Activated CD8-positive, alpha-beta T cell treated with anti-CD3 and anti-CD28 coated beads, Interleukin-2, amount 10 ng/mL, durations not matched to agents 7 days and 5 days (primary cell): ENCODE measurements around the gene CDH5. TPM values are rescaled to one million over a fixed set of nuclear protein-coding genes. Genes with fewer than 3 reads are reported as not detected.

Experiments
- ATAC-seq: fragments of 150-1000 bp; cut with Tn5 transposase; one replicate; pipeline ENCODE4 v1.10.0; 2021; ENCODE audit warnings: moderate library complexity
- CTCF ChIA-PET: fragments of 350-600 bp; sonication (Branson Sonifier 250); formaldehyde crosslinking; loops from one replicate; lab custom pipeline; 2021; ENCODE audit warnings: antibody characterized with exemption; lab: Charles Lee
- POLR2A ChIA-PET: fragments of 350-600 bp; sonication (Branson Sonifier 250); formaldehyde crosslinking; loops from one replicate; lab custom pipeline; 2021; ENCODE audit warnings: antibody characterized with exemption; lab: Charles Lee
- DNase-seq: peaks from one replicate; pipeline ENCODE4 v3.0.0-alpha.2; 2020
- H3K27ac Mint-ChIP-seq: one replicate; pipeline ENCODE4 v1.8.0; 2021; ENCODE audit warnings: mild to moderate bottlenecking, mixed read lengths
- H3K27me3 Mint-ChIP-seq: one replicate; pipeline ENCODE4 v1.8.0; 2021; ENCODE audit warnings: low read depth, mixed read lengths
- H3K36me3 Mint-ChIP-seq: one replicate; pipeline ENCODE4 v1.8.0; 2021; ENCODE audit warnings: low read depth, mixed read lengths
- H3K4me1 Mint-ChIP-seq: one replicate; pipeline ENCODE4 v1.8.0; 2021; ENCODE audit warnings: low read depth, mixed read lengths
- H3K4me3 Mint-ChIP-seq: one replicate; pipeline ENCODE4 v1.8.0; 2021; ENCODE audit warnings: mild to moderate bottlenecking, mixed read lengths
- H3K9me3 Mint-ChIP-seq: one replicate; pipeline ENCODE4 v1.8.0; 2022; ENCODE audit warnings: mixed read lengths; ENCODE audit not compliant: insufficient read depth
- total RNA-seq, 2 experiments: library from RNA; stranded (reverse); gene quantifications; one replicate each; pipeline ENCODE4 v1.2.3, GENCODE V29; 2021

Gene CDH5
- total RNA-seq, 2 experiments from 2014 or later, result not detected

DNA sequence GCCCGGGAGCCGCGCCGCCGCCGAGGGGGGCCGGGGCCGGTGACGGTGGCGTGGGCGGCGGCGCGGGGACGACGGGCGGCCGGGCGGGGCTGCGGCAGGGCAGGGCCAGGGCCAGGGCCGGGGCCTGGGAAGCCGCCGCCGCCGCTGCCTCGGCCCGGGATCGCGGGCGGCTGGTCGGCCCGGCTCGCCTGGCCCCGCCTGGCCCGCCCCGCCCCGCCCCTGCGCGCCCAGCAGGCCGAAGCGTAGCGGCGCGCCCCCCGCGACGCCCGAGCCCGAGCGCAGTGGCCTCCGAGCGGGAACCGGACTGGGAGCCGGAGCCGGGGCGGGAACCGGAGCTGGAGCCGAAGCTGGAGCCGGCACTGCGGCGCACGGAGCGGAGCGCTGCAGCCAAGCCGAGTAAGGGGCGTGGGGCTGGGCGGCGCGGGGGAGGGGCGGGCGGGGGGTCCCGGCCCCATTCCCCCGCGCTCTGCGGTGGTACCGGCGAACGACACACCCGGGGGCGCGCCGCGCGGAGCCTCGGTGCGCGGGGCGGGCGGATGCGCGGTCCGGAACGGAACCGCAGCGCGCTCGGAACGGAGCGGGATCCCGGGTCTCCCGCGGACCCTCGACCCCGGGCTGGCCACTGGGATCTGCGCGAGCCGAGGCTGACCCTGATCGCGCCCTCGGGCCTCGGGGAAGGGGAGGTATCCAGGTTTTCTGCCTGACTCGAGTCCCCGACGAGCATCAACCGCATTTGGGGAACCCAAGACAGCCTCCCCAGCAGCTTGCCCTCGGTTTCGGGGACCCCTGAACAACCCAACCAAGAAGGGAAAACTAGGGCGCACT, 60.8 kb downstream of the CDH5 start, which contains the start of gene BEAN1:
Gene BEAN1 (plus strand): TSS at position 260 of the 825 bp plus-strand sequence. CDS start 10,382 bp downstream, outside the sequence.
- Mint-ChIP-seq H3K36me3 (no peaks in the 10 kb centered on the region), H3K4me1 (no peaks in the 10 kb centered on the region), H3K4me3 (peak within 1 kb of the TSS; percentile 11), H3K27me3 (peaks cover 79% of the 10 kb centered on the region), H3K9me3 (no peaks in the 10 kb centered on the region), H3K27ac (no peak within 1 kb of the TSS)
- ChIA-PET CTCF (no interaction called here), POLR2A (no interaction called here)
- ATAC-seq (peak; percentile 34), DNase-seq (no peak)

DNA sequence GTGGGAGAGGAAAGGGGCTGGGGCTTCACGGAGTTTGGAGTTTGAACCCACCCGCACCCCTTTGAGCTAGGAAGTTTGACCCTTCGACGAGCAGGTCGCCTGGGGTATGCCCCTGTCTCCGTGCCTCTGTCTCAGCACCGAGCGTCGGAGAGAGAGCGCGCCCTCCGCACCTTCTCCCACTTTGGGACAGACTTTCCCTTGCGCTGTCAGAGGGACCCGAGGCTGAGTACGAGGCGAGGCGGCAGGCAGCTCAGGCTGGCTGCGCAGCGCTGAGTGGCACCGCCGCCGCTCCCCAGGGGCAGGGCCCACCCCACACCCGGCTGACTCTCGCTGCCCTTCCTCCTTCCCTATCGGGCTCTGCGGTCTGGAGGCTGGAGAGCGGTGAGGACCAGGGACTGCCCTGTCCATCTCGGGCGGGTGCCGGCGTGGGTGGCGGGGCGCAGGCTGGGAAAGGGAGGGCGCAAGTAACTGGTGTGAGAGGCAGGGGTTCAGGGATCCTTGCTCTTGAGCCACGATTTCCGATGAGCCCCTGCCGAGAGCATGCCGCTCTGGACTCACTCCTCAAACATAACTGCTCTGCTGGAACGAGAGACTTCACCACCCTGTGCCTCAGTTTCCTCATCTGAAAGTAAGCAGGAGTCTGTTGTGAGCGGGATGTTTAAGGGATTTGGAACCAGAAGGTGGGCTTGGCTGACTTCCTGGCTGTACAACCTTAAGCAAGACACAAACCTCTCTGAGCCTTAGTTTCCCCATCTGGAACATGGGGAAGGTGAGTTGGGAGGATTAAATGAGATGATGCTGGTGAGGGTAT, 61.6 kb downstream of the CDH5 start:
- no peak overlapping the region for H3K27ac Mint-ChIP-seq
- no peaks in the 10 kb centered on the region for H3K36me3 Mint-ChIP-seq
- CTCF ChIA-PET, result no interaction called here
- H3K9me3 Mint-ChIP-seq, result no peaks in the 10 kb centered on the region
- POLR2A ChIA-PET, result no interaction called here
- ATAC-seq, result no peak
- DNase-seq, result no peak
- no peaks in the 10 kb centered on the region for H3K4me1 Mint-ChIP-seq
- H3K4me3 Mint-ChIP-seq, result no peak overlapping the region
- H3K27me3 Mint-ChIP-seq, result peaks cover 79% of the 10 kb centered on the region

DNA sequence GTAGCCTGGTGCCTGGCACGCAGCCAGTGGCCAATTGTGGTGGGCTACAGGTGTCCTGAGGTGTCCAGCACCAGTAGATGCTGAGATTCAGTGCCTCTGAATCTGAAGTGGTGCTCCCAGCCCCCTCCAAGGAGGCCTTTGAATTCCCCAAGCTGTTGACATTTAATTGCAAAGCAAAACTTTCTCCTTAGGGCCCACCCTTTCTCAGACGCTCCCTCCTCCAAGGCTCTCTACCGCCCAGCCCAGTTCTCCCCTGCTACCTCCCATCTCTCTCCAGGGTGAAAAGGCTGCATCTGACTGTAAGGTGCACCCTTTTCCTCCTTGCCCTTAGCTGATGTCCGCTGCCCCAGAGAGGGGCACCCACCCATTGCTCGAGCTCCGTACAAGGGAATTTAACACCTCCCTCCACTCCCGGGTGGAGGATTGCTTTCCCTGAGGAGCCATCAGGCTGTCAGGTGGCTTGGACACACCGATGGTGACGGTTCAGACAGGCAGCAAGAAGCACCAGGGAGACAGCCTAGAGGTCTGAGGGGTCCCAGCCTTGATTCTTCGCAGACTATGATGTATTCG, 62.3 kb downstream of the CDH5 start:
- ChIA-PET CTCF (no interaction called here), POLR2A (no interaction called here)
- Mint-ChIP-seq H3K4me3 (no peak overlapping the region), H3K36me3 (no peaks in the 10 kb centered on the region), H3K27me3 (peaks cover 75% of the 10 kb centered on the region), H3K27ac (no peak overlapping the region), H3K9me3 (no peaks in the 10 kb centered on the region), H3K4me1 (no peaks in the 10 kb centered on the region)
- DNase-seq (no peak), ATAC-seq (no peak)

DNA sequence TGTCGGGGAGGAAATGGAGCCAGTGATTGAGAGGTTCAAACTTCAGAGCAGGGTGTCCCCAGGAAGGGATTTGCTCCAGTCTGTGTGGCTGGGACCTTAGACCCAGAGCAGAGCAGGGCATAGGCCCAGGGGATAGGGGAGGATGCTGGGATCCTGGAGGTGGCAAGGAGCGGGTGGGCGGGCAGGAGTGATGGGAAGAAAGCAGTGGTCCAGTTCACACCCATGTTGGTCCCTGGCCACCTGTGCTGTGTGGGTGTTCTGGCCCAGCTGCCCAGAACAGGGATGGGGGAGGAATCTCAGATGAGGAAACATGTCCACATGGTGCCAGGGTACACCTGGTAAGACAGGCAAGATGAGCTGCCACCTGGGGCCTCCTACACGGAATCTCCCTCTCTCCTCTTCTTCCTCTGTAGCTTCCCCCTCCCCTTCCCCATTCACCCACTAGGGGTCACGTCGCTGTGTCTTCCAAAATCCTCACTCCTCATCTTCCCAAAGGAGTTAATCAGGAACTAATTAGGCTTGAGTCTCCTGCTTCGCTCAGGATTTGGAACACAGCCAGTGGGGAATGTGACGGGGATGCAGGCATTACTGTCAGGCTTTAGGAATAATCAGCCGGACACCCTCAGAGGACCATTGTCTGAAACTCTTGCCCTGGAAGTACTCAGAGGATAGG, 62.9 kb downstream of the CDH5 start:
- H3K27ac Mint-ChIP-seq, result no peak overlapping the region
- H3K36me3 Mint-ChIP-seq, result no peaks in the 10 kb centered on the region
- H3K4me1 Mint-ChIP-seq, result no peaks in the 10 kb centered on the region
- no peak overlapping the region for H3K4me3 Mint-ChIP-seq
- no peak for DNase-seq
- peaks cover 68% of the 10 kb centered on the region for H3K27me3 Mint-ChIP-seq
- CTCF ChIA-PET, result no interaction called here
- POLR2A ChIA-PET, result no interaction called here
- no peaks in the 10 kb centered on the region for H3K9me3 Mint-ChIP-seq
- ATAC-seq, result no peak

DNA sequence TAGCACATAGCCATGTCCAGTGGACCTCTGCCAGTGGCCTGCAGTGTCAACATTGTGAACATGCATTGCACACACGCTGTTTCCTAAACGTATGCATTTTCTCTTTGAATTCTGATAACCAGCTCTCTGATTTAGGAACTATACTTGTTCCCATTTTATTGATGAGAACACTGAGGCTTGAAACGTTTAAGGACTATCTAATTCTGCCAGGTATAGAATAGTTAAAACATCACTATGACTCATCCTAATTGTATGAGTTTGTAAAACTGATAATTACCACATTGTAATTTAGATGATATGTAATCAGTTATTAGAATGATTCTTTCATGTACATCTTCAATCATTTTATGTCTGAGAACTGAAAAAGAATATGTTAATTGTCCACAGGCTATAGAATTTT, 63.7 kb downstream of the CDH5 start:
- ChIA-PET POLR2A (no interaction called here), CTCF (no interaction called here)
- Mint-ChIP-seq H3K4me1 (no peaks in the 10 kb centered on the region), H3K27ac (no peak overlapping the region), H3K27me3 (peaks cover 62% of the 10 kb centered on the region), H3K9me3 (no peaks in the 10 kb centered on the region), H3K36me3 (no peaks in the 10 kb centered on the region), H3K4me3 (no peak overlapping the region)
- DNase-seq (no peak), ATAC-seq (no peak)

DNA sequence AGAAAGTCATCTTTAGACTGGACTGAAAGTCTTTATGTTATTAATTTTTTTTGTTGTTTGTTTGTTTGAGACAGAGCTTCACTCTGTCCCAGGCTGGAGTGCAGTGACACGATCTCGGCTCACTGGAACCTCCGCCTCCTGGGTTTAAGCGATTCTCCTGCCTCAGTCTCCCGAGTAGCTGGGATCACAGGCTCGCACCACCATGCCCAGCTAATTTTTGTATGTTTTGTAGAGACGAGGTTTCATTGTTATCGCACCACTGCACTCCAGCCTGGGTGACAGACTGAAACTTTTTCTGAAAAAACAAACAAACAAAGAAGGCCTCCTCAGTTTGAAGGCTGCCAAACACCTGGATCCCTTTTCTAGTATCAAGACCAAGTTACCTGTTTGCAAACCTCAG, 65.3 kb downstream of the CDH5 start:
- H3K4me3 Mint-ChIP-seq, result no peak overlapping the region
- no peak for ATAC-seq
- POLR2A ChIA-PET, result no interaction called here
- H3K36me3 Mint-ChIP-seq, result no peaks in the 10 kb centered on the region
- H3K4me1 Mint-ChIP-seq, result no peaks in the 10 kb centered on the region
- H3K27me3 Mint-ChIP-seq, result peaks cover 50% of the 10 kb centered on the region
- CTCF ChIA-PET, result interaction anchor here (0.6 kb wide), 1 partner anchor 53 kb away, joined by 3 read pairs; no protein-coding TSS in a partner anchor
- H3K9me3 Mint-ChIP-seq, result no peaks in the 10 kb centered on the region
- no peak for DNase-seq
- no peak overlapping the region for H3K27ac Mint-ChIP-seq

DNA sequence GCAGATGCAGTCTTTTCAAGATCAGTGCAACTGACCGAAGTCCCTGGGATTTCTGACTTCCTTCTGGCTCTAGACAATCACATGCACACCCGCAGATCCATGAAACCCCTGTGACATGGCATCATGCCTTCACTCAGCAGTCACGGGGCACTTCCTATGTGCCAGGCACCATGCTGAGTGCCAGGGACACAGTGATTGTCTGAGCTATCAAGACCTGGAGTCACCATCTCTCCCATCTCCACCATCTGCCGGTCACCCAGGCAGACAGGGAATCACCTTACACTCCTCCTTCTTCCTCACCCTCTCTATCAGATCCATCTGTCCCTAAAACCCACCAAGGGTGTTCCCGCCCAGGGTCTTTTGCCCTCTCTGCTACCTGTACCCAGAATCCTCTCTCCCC, 65.9 kb downstream of the CDH5 start:
- no peaks in the 10 kb centered on the region for H3K9me3 Mint-ChIP-seq
- ChIA-PET POLR2A (no interaction called here), CTCF (no interaction called here)
- no peak overlapping the region for H3K4me3 Mint-ChIP-seq
- H3K27me3 Mint-ChIP-seq, result peaks cover 50% of the 10 kb centered on the region
- DNase-seq, result no peak
- no peak for ATAC-seq
- no peak overlapping the region for H3K27ac Mint-ChIP-seq
- H3K4me1 Mint-ChIP-seq, result no peaks in the 10 kb centered on the region
- no peaks in the 10 kb centered on the region for H3K36me3 Mint-ChIP-seq

DNA sequence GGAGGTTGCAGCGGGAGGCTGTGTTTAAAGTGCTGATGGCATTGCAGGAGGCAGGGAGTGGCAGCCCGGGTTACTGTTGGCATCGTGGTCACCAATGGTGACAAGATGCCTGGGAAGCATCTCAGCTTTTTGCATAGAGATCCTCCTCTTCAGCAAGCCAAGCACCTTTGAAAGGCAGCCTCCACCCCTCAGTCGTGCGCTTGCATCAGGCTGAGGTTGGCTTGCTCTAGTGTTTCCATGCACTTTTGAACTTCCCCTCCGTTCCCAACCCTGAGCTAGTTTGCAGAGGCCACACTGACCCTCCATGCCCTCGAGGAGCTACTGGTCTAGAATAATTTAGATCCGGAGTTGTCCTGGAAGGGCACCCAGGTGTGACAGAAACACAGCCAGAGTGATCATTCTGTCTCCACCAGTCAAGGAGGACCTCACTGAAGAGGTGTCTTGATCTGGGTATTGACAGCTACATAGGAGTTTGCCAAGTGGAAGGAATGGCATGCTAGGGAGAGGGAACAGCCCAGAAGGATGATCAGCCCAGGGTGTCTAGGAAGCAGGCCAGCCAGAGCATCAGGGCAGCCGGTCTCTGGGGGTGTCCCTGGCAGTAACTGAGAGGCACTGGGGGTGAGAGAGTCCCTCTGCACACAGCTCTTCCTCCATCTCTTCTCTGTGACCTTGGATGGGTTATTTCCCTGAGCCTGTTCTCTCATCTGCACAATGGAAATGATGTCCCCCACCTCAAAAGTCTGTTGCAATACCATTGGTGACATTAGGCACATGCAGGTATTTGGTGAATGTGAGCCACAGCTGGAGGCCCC, 68.3 kb downstream of the CDH5 start:
- no peak overlapping the region for H3K4me3 Mint-ChIP-seq
- DNase-seq (no peak), ATAC-seq (no peak)
- no peaks in the 10 kb centered on the region for H3K4me1 Mint-ChIP-seq
- H3K27me3 Mint-ChIP-seq, result peaks cover 27% of the 10 kb centered on the region
- ChIA-PET CTCF (no interaction called here), POLR2A (no interaction called here)
- no peaks in the 10 kb centered on the region for H3K36me3 Mint-ChIP-seq
- no peak overlapping the region for H3K27ac Mint-ChIP-seq
- H3K9me3 Mint-ChIP-seq, result no peaks in the 10 kb centered on the region

DNA sequence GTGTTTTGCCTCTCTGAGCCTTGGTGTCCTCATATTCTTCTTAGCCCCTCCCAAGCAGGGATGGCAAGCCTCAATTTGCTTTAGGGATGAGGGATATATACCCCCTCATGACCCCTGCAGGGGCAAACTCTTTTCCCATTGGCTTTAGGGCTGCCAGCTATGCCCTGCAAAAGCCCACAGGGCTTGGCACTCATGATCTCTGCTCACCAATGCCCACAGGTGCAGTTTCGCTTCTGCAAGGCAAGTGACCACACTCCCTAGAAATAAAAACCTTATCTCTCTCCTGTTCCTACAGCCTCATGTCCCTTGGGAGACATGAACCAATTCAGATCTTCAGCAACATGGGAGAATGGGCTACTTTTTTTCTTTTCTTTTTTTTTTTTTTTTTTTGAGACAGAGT, 69.4 kb downstream of the CDH5 start:
- no peaks in the 10 kb centered on the region for H3K36me3 Mint-ChIP-seq
- ATAC-seq (no peak), DNase-seq (no peak)
- no peak overlapping the region for H3K27ac Mint-ChIP-seq
- H3K27me3 Mint-ChIP-seq, result peaks cover 25% of the 10 kb centered on the region
- ChIA-PET CTCF (no interaction called here), POLR2A (no interaction called here)
- no peaks in the 10 kb centered on the region for H3K4me1 Mint-ChIP-seq
- H3K4me3 Mint-ChIP-seq, result no peak overlapping the region
- no peaks in the 10 kb centered on the region for H3K9me3 Mint-ChIP-seq

DNA sequence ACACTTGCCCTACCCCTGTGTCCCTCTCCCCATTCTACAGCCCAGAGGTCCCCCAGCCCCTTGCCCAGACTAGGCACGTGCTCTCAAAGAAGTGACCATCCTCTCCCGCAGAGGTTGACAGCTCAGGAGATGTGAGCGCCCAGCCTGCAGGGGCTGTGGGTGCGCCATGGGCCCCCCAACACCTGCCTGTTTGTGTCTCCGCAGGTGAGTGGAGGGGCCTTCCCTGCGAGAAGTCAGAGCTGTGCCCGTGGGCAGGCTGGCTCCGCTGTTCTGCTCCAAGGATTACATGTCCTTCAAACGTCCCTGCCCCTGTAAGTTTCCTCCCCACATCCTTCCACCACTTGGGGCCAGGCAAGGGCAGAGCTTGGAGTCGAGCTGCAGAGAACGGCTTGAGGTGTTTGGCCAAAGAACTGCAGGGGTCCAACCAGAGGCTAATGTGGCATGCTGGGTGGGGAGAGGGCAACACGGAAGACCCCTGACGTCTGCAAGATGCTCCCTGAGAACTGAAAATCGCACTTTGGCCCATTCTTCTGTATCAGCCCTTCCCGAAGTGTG, 71.0 kb downstream of the CDH5 start:
- Mint-ChIP-seq H3K9me3 (no peaks in the 10 kb centered on the region), H3K27ac (no peak overlapping the region), H3K4me1 (no peaks in the 10 kb centered on the region), H3K27me3 (peaks cover 16% of the 10 kb centered on the region), H3K4me3 (no peak overlapping the region), H3K36me3 (no peaks in the 10 kb centered on the region)
- ATAC-seq, result no peak
- DNase-seq, result no peak
- ChIA-PET CTCF (interaction anchor here (1.0 kb wide), 1 partner anchor 171 kb away, joined by 3 read pairs; no protein-coding TSS in a partner anchor), POLR2A (no interaction called here)

DNA sequence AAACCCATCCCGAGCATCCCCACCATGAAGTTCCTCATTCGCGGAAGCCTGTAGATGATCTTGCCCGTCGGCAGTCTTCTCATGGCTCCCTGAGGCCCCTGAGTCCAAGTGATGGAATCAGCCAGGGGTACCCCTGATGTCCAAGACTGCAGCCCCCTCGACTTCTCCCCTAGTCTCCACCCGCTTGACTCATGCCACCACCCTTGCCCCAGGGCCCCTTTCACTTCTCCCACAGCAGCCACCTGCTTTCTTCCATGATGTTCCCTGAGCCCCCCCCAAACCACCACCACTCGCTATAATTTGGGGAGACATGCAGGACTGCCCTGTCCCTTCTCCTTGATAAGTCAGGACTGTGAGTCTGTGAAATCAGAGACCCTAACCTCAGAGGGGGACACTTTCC, 72.0 kb downstream of the CDH5 start:
- POLR2A ChIA-PET, result no interaction called here
- Mint-ChIP-seq H3K4me1 (no peaks in the 10 kb centered on the region), H3K4me3 (no peak overlapping the region), H3K36me3 (no peaks in the 10 kb centered on the region), H3K9me3 (no peaks in the 10 kb centered on the region), H3K27me3 (peaks cover 11% of the 10 kb centered on the region), H3K27ac (no peak overlapping the region)
- CTCF ChIA-PET, result interaction anchor here (1.0 kb wide), 1 partner anchor 170 kb away, joined by 3 read pairs; no protein-coding TSS in a partner anchor
- no peak for ATAC-seq
- DNase-seq, result no peak
